NCI-H1092 treated with DMSO at 0.1 percent for 48 hours (cell line): Measurements from ENCODE around the gene FAM184A.

Experiments
- DNase-seq: peaks from one replicate; lab custom pipeline; 2025; lab: John Stamatoyannopoulos, UW

Gene FAM184A

GRCh38 chr6:118963003-118963402, 115.5 kb downstream of the FAM184A start:
- DNase-seq, result no peak

- DNase-seq, result no peak
These were observed 118.6 kb downstream of the FAM184A start for GRCh38 chr6:118959903-118960302.

GRCh38 chr6:118953391-118953790, 125.1 kb downstream of the FAM184A start:
- DNase-seq, result no peak

GRCh38 chr6:118952683-118953082, 125.8 kb downstream of the FAM184A start:
- no peak for DNase-seq

- DNase-seq, result no peak
These were observed 133.2 kb downstream of the FAM184A start for GRCh38 chr6:118945217-118945616.

GRCh38 chr6:118940770-118941169, 137.7 kb downstream of the FAM184A start:
- no peak for DNase-seq

- DNase-seq, result no peak
These were observed 138.8 kb downstream of the FAM184A start for GRCh38 chr6:118939683-118940082.

GRCh38 chr6:118935978-118936703, 142.3 kb downstream of the FAM184A start:
- DNase-seq, result no peak

GRCh38 chr6:118935331-118935668, 143.2 kb downstream of the FAM184A start:
- no peak for DNase-seq

GRCh38 chr6:118934461-118935330, 143.8 kb downstream of the FAM184A start, which contains the start of gene MCM9:
MCM9 (minus strand) TSS chr6:118935159; CDS start chr6:118931723, 3,436 bp downstream.
- peak; percentile 76 for DNase-seq

GRCh38 chr6:118933855-118934460, 144.5 kb downstream of the FAM184A start:
- DNase-seq, result no peak

GRCh38 chr6:118932421-118932820, 146.0 kb downstream of the FAM184A start:
- DNase-seq, result no peak

- DNase-seq, result no peak
These were observed 147.0 kb downstream of the FAM184A start for GRCh38 chr6:118931436-118931835.

GRCh38 chr6:118930680-118931079, 147.8 kb downstream of the FAM184A start:
- DNase-seq, result no peak

GRCh38 chr6:118923035-118923434, 155.4 kb downstream of the FAM184A start:
- no peak for DNase-seq

GRCh38 chr6:118921084-118921483, 157.4 kb downstream of the FAM184A start:
- DNase-seq, result no peak

GRCh38 chr6:118918329-118918725, 160.1 kb downstream of the FAM184A start:
- DNase-seq, result no peak

GRCh38 chr6:118917546-118918328, 160.7 kb downstream of the FAM184A start:
- no peak for DNase-seq

GRCh38 chr6:118914598-118914997, 163.9 kb downstream of the FAM184A start:
- no peak for DNase-seq

- no peak for DNase-seq
These were observed 165.3 kb downstream of the FAM184A start for GRCh38 chr6:118913161-118913560.

- DNase-seq, result peak; percentile 34
These were observed 165.8 kb downstream of the FAM184A start for GRCh38 chr6:118912646-118913045.
